ENCODE data around the gene SEPTIN1. TPM values are rescaled to one million over a fixed set of nuclear protein-coding genes. Genes with fewer than 3 reads are reported as not detected.

The SEPTIN1 gene
- total RNA-seq: not detected

GRCh38 chr16:30382111-30382881 lies at the start of gene SEPTIN1:
TSS of gene SEPTIN1 (minus strand) at chr16:30382561. CDS start at chr16:30382542, 19 bp downstream.
- no peak for DNase-seq (ENCODE audit: low spot score in 2 of 2)
- no peak for FAIRE-seq

GRCh38 chr16:30430428-30430970 lies 48.1 kb upstream of the SEPTIN1 start:
- DNase-seq (ENCODE audit: low spot score in 2 of 2) (no peak), FAIRE-seq (no peak)

- peak; percentile 36 for FAIRE-seq
- DNase-seq (ENCODE audit: low spot score in 2 of 2): peak; percentile 82 to 93
Measured at GRCh38 chr16:30429678-30430427, 47.5 kb upstream of the SEPTIN1 start, which contains the start of gene DCTPP1. TSS of gene DCTPP1 (minus strand) at chr16:30430030. CDS start at chr16:30429980, 50 bp downstream.

- FAIRE-seq: no peak
- DNase-seq (ENCODE audit: low spot score in 2 of 2): no peak
Measured at GRCh38 chr16:30429418-30429677, 47.0 kb upstream of the SEPTIN1 start.

- FAIRE-seq (no peak), DNase-seq (ENCODE audit: low spot score in 2 of 2) (no peak)
Measured at GRCh38 chr16:30428055-30428454, 45.7 kb upstream of the SEPTIN1 start.

GRCh38 chr16:30421010-30421409 lies 38.6 kb upstream of the SEPTIN1 start:
- no peak for FAIRE-seq
- no peak for DNase-seq (ENCODE audit: low spot score in 2 of 2)

- DNase-seq (ENCODE audit: low spot score in 2 of 2) (no peak), FAIRE-seq (no peak)
Measured at GRCh38 chr16:30418350-30419181, 36.2 kb upstream of the SEPTIN1 start.

GRCh38 chr16:30417529-30418349 lies 35.4 kb upstream of the SEPTIN1 start:
- FAIRE-seq (no peak), DNase-seq (ENCODE audit: low spot score in 2 of 2) (peak; percentile 77 to 83)

GRCh38 chr16:30416624-30417528 lies 34.5 kb upstream of the SEPTIN1 start:
- DNase-seq (ENCODE audit: low spot score in 2 of 2): no peak
- FAIRE-seq: no peak

- DNase-seq (ENCODE audit: low spot score in 2 of 2) (no peak), FAIRE-seq (no peak)
Measured at GRCh38 chr16:30416047-30416603, 33.8 kb upstream of the SEPTIN1 start.

GRCh38 chr16:30414159-30414558 lies 31.8 kb upstream of the SEPTIN1 start:
- FAIRE-seq: no peak

GRCh38 chr16:30413112-30413806 lies 30.9 kb upstream of the SEPTIN1 start:
- no peak for FAIRE-seq
- DNase-seq (ENCODE audit: low spot score in 2 of 2): no peak

More at GRCh38 chr16:30414159-30414558, 31.8 kb upstream of the SEPTIN1 start:
- DNase-seq (ENCODE audit: low spot score in 2 of 2): no peak

GRCh38 chr16:30409125-30410060 lies 27.0 kb upstream of the SEPTIN1 start:
- FAIRE-seq (no peak), DNase-seq (ENCODE audit: low spot score in 2 of 2) (peak; percentile 81 to 84)

GRCh38 chr16:30407804-30408534 lies 25.6 kb upstream of the SEPTIN1 start:
- FAIRE-seq: no peak
- peak in 1 of 2 donors; percentile 56 for DNase-seq (ENCODE audit: low spot score in 2 of 2)

GRCh38 chr16:30407102-30407803 lies 24.9 kb upstream of the SEPTIN1 start, which contains the start of gene ZNF771:
TSS of gene ZNF771 (plus strand) at chr16:30407606. CDS start at chr16:30408054, 448 bp downstream.
- no peak for FAIRE-seq
- peak; percentile 95 to 96 for DNase-seq (ENCODE audit: low spot score in 2 of 2)

Measured in frontal cortex (tissue), 4 donors.